ENCODE measurements around the gene EFNB2.

GRCh38 chr13:106499896-106500295, 35.6 kb downstream of the EFNB2 start:
- no peak for TF ChIP-seq CTCF (IDR thresholded peaks at IDR 0.05)
- TF ChIP-seq POLR2AphosphoS5 (IDR thresholded peaks at IDR 0.05; ENCODE audit: low read depth, low read length), result no peak
- TF ChIP-seq REST (IDR thresholded peaks at IDR 0.05; ENCODE audit: insufficient read depth in 1 of 2, low read depth in 2 of 2, low read length in 1 of 2), result no peak
- no peak for TF ChIP-seq TCF7L2 (IDR thresholded peaks at IDR 0.05; ENCODE audit: low read depth, low read length)
